GM12864 (cell line): ENCODE results near the gene PDCD2L.

Source experiments
- DNase-seq: peaks from one replicate; pipeline ENCODE4 v3.0.0-alpha.2; 2011; ENCODE audit warnings: low read depth
- H3K4me3 ChIP-seq: 2 replicates; pipeline ENCODE4 v1.5.1; 2011; ENCODE audit warnings: mild to moderate bottlenecking, low read depth, low read length, control low read depth
- TF ChIP-seq, protein P1 (sequence below): IDR thresholded peaks from 2 replicates; pipeline ENCODE4 v1.5.1; 2011; ENCODE audit warnings: low read depth, mild to moderate bottlenecking, moderate library complexity, low read length, control low read depth, inconsistent platforms; ENCODE audit errors: missing control alignments

PDCD2L gene

DNA sequence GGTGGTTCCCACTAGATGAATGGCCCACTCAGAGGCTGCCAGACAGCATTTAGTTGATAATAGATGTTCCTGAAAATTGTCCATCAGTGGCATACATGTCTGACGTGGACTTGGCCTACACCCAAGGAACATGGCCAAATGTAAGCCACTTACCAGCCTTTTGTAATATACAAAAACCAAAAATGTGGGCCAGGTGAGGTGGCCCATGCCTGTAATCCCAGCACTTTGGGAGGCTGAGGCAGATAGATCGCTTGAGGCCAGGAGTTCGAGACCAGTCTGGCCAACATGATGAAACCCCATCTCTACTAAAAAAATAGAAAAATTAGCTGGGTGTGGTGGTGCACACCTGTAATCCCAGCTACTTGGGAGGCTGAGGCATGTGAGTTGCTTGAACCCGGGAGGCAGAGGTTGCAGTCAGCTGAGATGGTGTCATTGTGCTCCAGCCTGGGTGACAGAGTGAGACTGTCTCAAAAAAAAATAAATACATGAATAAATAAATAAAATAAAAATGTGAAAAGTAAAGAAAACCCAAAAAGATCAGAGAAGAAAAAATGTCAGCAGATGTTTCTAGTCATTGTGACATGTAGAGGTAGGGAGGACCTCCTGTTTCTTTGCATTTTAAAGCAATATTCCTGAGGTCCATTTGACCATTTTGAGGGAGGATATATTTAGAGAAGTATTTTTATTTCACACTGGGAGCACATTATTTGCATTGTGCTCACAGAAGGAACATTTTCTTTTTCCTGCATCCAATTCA lies 70.2 kb downstream of the PDCD2L start:
- TF ChIP-seq, protein P1, sequence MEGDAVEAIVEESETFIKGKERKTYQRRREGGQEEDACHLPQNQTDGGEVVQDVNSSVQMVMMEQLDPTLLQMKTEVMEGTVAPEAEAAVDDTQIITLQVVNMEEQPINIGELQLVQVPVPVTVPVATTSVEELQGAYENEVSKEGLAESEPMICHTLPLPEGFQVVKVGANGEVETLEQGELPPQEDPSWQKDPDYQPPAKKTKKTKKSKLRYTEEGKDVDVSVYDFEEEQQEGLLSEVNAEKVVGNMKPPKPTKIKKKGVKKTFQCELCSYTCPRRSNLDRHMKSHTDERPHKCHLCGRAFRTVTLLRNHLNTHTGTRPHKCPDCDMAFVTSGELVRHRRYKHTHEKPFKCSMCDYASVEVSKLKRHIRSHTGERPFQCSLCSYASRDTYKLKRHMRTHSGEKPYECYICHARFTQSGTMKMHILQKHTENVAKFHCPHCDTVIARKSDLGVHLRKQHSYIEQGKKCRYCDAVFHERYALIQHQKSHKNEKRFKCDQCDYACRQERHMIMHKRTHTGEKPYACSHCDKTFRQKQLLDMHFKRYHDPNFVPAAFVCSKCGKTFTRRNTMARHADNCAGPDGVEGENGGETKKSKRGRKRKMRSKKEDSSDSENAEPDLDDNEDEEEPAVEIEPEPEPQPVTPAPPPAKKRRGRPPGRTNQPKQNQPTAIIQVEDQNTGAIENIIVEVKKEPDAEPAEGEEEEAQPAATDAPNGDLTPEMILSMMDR: no peak
- H3K4me3 ChIP-seq: no peak overlapping the region
- DNase-seq: no peak

DNA sequence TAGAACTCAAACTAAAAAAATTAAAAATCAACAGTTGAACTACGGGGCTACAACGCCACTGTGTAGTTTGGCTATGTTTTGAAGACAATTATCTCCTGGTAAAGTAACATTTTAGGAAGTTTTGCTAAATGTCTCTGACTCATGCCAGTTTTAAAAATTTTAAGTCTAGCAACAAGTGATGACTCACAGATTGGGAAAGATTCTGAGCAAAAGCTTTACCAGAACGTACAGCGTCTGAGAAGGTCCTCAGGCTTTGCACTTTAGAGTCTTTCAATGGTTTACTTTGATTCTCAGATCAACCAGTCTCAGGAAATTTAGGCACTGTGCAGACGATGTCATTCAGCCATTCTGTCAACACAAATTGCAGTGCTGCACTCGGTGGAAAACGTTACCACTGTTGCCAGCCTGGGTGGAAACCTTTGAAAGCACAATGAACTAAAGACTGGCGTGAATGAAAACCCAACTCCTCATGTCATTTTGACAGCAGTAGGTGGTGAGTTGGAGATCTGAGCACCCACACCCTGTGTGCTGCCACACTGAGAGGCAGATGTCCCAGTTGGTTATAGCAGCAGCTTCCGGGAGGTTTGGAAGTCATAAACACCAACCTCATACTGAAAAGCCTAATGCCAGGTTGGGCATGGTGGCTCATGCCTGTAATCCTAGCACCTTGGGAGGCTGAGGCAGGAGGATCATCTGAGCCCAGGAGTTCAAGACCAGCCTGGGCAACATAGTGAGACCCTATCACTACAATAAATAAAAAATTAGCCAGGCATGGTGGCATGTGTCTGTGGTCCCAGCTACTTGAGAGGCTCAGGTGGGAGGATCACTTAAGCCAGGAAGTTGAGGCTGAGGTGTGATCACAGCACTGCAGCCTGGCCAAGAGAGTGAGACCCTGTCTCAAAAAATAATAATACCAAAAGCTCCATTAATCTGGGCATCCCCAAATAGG lies 71.1 kb downstream of the PDCD2L start:
- TF ChIP-seq, protein P1: no peak
- DNase-seq: no peak
- no peak overlapping the region for H3K4me3 ChIP-seq
